ENCODE data around the gene TXNRD1.

- TF ChIP-seq CTCF (IDR thresholded peaks at IDR 0.05), result no peak
- no peak for TF ChIP-seq POLR2A (IDR thresholded peaks at IDR 0.05)
These were observed 35.0 kb downstream of the TXNRD1 start for GRCh38 chr12:104250366-104251125.
